ENCODE data around the gene XCL1. TPM values are rescaled to one million over a fixed set of nuclear protein-coding genes. Genes with fewer than 3 reads are reported as not detected.

Gene XCL1
- total RNA-seq, 1 donor from 2014 or later, result not detected

DNA sequence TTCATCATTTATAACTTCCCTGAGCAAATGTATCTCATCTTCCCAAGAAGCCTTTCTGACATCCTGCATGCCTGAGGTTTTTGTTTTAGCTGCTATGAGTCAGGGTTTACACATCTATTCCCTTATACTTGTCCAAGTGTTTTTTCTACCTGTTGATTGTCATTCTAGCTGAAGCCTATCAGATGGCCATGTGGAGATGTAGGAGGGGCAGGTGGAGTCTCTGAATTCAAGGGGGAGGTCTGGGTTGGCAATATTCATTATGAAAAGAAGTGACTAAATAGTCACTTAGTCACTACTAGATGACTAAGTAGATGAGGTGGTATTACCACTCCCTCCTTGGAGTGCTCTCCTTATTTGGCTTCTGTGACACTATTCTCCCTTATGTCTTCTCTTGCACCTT is 52.4 kb downstream of the XCL1 start:
- peak; percentile 91 for FAIRE-seq
- TF ChIP-seq, protein P1, sequence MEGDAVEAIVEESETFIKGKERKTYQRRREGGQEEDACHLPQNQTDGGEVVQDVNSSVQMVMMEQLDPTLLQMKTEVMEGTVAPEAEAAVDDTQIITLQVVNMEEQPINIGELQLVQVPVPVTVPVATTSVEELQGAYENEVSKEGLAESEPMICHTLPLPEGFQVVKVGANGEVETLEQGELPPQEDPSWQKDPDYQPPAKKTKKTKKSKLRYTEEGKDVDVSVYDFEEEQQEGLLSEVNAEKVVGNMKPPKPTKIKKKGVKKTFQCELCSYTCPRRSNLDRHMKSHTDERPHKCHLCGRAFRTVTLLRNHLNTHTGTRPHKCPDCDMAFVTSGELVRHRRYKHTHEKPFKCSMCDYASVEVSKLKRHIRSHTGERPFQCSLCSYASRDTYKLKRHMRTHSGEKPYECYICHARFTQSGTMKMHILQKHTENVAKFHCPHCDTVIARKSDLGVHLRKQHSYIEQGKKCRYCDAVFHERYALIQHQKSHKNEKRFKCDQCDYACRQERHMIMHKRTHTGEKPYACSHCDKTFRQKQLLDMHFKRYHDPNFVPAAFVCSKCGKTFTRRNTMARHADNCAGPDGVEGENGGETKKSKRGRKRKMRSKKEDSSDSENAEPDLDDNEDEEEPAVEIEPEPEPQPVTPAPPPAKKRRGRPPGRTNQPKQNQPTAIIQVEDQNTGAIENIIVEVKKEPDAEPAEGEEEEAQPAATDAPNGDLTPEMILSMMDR (IDR thresholded peaks at IDR 0.05; ENCODE audit: insufficient read depth, low read length, severe bottlenecking), result no peak
- Histone ChIP-seq H3K36me3 (ENCODE audit: control insufficient read depth, insufficient read depth, low read length) (no peaks in the 10 kb centered on the region), H3K27me3 (ENCODE audit: control insufficient read depth, insufficient read depth, low read length) (no peaks in the 10 kb centered on the region), H3K4me3 (ENCODE audit: low read depth, low read length) (no peak overlapping the region)
- DNase-seq (ENCODE audit: low read depth), result peak; percentile 100

- Histone ChIP-seq H3K36me3 (ENCODE audit: control insufficient read depth, insufficient read depth, low read length) (no peaks in the 10 kb centered on the region), H3K27me3 (ENCODE audit: control insufficient read depth, insufficient read depth, low read length) (no peaks in the 10 kb centered on the region), H3K4me3 (ENCODE audit: low read depth, low read length) (no peak overlapping the region)
- FAIRE-seq (no peak), DNase-seq (ENCODE audit: low read depth) (peak; percentile 69)
- TF ChIP-seq, protein P1 (IDR thresholded peaks at IDR 0.05; ENCODE audit: insufficient read depth, low read length, severe bottlenecking), result no peak
These were observed 53.1 kb downstream of the XCL1 start for GRCh38 chr1:168629466-168629865.

Other genes starting within 250 kb of the XCL1 start
- gene XCL2, start 32.6 kb upstream of the XCL1 start, total RNA-seq, result not detected in 2 replicates
- not detected in 2 replicates for gene DPT, start 152.6 kb downstream of the XCL1 start, total RNA-seq